Esophagus squamous epithelium (tissue), 4 donors: ENCODE results near the gene RNF217.

ENCODE experiments used
- CTCF ChIP-seq, 6 experiments: fragments of 450-650 bp in 4 of 6; fragments of 200-600 bp in 2 of 6; sonication (generic) in 2 of 6; IDR thresholded peaks; one replicate each; pipeline ENCODE4 v1.5.1; 2016 to 2019; ENCODE audit warnings: antibody characterized with exemption in 6 of 6, mild to moderate bottlenecking in 4 of 6, moderate library complexity in 4 of 6
- POLR2A ChIP-seq, 4 donors: fragments of 450-650 bp; IDR thresholded peaks; one replicate each; pipeline ENCODE4 v1.6.1; 2017; ENCODE audit warnings: antibody characterized with exemption in 4 of 4, mild to moderate bottlenecking in 4 of 4, moderate library complexity in 3 of 4

- TF ChIP-seq POLR2A (IDR thresholded peaks at IDR 0.05), result no peak
- no peak for TF ChIP-seq CTCF (IDR thresholded peaks at IDR 0.05)
Measured at GRCh38 chr6:124977067-124977908, 15.1 kb downstream of the RNF217 start.
